Activated naive CD4-positive, alpha-beta T cell treated with anti-CD3 and anti-CD28 coated beads for 36 hours (primary cell): ENCODE results near the gene IZUMO4. TPM values are rescaled to one million over a fixed set of nuclear protein-coding genes. Genes with fewer than 3 reads are reported as not detected.

Experiments
- CTCF ChIA-PET: fragments of 350-600 bp; sonication (Branson Sonifier 250); formaldehyde crosslinking; loops from one replicate; lab custom pipeline; 2021; ENCODE audit warnings: antibody characterized with exemption; lab: Charles Lee
- DNase-seq: peaks from one replicate; pipeline ENCODE4 v3.0.0-alpha.2; 2020
- H3K27ac Mint-ChIP-seq: one replicate; pipeline ENCODE4 v1.8.0; 2021; ENCODE audit warnings: mild to moderate bottlenecking, mixed read lengths
- H3K27me3 Mint-ChIP-seq: one replicate; pipeline ENCODE4 v1.8.0; 2021; ENCODE audit warnings: low read depth, mixed read lengths
- H3K36me3 Mint-ChIP-seq: one replicate; pipeline ENCODE4 v1.8.0; 2021; ENCODE audit warnings: low read depth, mixed read lengths
- H3K4me1 Mint-ChIP-seq: one replicate; pipeline ENCODE4 v1.8.0; 2021; ENCODE audit warnings: low read depth, mixed read lengths
- H3K4me3 Mint-ChIP-seq: one replicate; pipeline ENCODE4 v1.8.0; 2021; ENCODE audit warnings: mild to moderate bottlenecking, moderate library complexity, mixed read lengths
- H3K9me3 Mint-ChIP-seq: one replicate; pipeline ENCODE4 v1.8.0; 2021; ENCODE audit warnings: mixed read lengths
- intact Hi-C: fragments of 100-400 bp; cut with micrococcal nuclease; formaldehyde crosslinking; loops from one replicate; pipeline ENCODE4 v1.15.1; 2023
- total RNA-seq, 2 experiments: library from RNA; stranded (reverse); gene quantifications; one replicate each; pipeline ENCODE4 v1.2.3, GENCODE V29; 2021

Gene IZUMO4
- total RNA-seq, 2 experiments from 2014 or later = 13.1 to 14.2 TPM

- no peaks in the 10 kb centered on the region for H3K4me1 Mint-ChIP-seq
- H3K4me3 Mint-ChIP-seq = no peak overlapping the region
- intact Hi-C loops = no loop called here
- DNase-seq = no peak
- H3K27ac Mint-ChIP-seq = no peak overlapping the region
- no peaks in the 10 kb centered on the region for H3K27me3 Mint-ChIP-seq
- CTCF ChIA-PET = no interaction called here
- H3K36me3 Mint-ChIP-seq = peaks cover 23% of the 10 kb centered on the region
- H3K9me3 Mint-ChIP-seq = no peaks in the 10 kb centered on the region
Measured at GRCh38 chr19:2116507-2116906, 19.8 kb downstream of the IZUMO4 start.

- intact Hi-C loops = no loop called here
- H3K9me3 Mint-ChIP-seq = no peaks in the 10 kb centered on the region
- no peaks in the 10 kb centered on the region for H3K4me1 Mint-ChIP-seq
- no peaks in the 10 kb centered on the region for H3K27me3 Mint-ChIP-seq
- no peak for DNase-seq
- peaks cover 21% of the 10 kb centered on the region for H3K36me3 Mint-ChIP-seq
- H3K4me3 Mint-ChIP-seq = no peak overlapping the region
- H3K27ac Mint-ChIP-seq = no peak overlapping the region
- CTCF ChIA-PET = no interaction called here
Measured at GRCh38 chr19:2117215-2117960, 20.7 kb downstream of the IZUMO4 start.

- DNase-seq = no peak
- Mint-ChIP-seq H3K4me1 (no peaks in the 10 kb centered on the region), H3K27me3 (no peaks in the 10 kb centered on the region), H3K9me3 (no peaks in the 10 kb centered on the region), H3K36me3 (peaks cover 20% of the 10 kb centered on the region), H3K4me3 (no peak overlapping the region), H3K27ac (no peak overlapping the region)
- CTCF ChIA-PET = no interaction called here
- intact Hi-C loops = no loop called here
Measured at GRCh38 chr19:2118438-2118837, 21.7 kb downstream of the IZUMO4 start.

- Mint-ChIP-seq H3K36me3 (peaks cover 14% of the 10 kb centered on the region), H3K4me3 (no peak overlapping the region), H3K27ac (no peak overlapping the region), H3K4me1 (no peaks in the 10 kb centered on the region), H3K27me3 (no peaks in the 10 kb centered on the region), H3K9me3 (no peaks in the 10 kb centered on the region)
- intact Hi-C loops = no loop called here
- DNase-seq = no peak
- CTCF ChIA-PET = interaction anchor here (0.6 kb wide), 2 partner anchors 22 to 27 kb away, joined by 5 read pairs; no protein-coding TSS in a partner anchor
Measured at GRCh38 chr19:2119921-2120785, 23.4 kb downstream of the IZUMO4 start.

GRCh38 chr19:2120821-2121220, 24.1 kb downstream of the IZUMO4 start:
- no peak for DNase-seq
- CTCF ChIA-PET = interaction anchor here (0.6 kb wide), 2 partner anchors 21 to 27 kb away, joined by 5 read pairs; no protein-coding TSS in a partner anchor
- H3K4me3 Mint-ChIP-seq = no peak overlapping the region
- H3K27me3 Mint-ChIP-seq = no peaks in the 10 kb centered on the region
- no peak overlapping the region for H3K27ac Mint-ChIP-seq
- H3K4me1 Mint-ChIP-seq = no peaks in the 10 kb centered on the region
- intact Hi-C loops = no loop called here
- H3K9me3 Mint-ChIP-seq = no peaks in the 10 kb centered on the region
- peaks cover 14% of the 10 kb centered on the region for H3K36me3 Mint-ChIP-seq

GRCh38 chr19:2121416-2122051, 24.8 kb downstream of the IZUMO4 start:
- CTCF ChIA-PET = no interaction called here
- H3K9me3 Mint-ChIP-seq = no peaks in the 10 kb centered on the region
- no peak for DNase-seq
- no peaks in the 10 kb centered on the region for H3K27me3 Mint-ChIP-seq
- H3K4me1 Mint-ChIP-seq = no peaks in the 10 kb centered on the region
- peaks cover 15% of the 10 kb centered on the region for H3K36me3 Mint-ChIP-seq
- H3K4me3 Mint-ChIP-seq = no peak overlapping the region
- no peak overlapping the region for H3K27ac Mint-ChIP-seq
- intact Hi-C loops = no loop called here

- no peaks in the 10 kb centered on the region for H3K4me1 Mint-ChIP-seq
Measured at GRCh38 chr19:2122251-2122650, 25.5 kb downstream of the IZUMO4 start.

GRCh38 chr19:2122982-2123381, 26.3 kb downstream of the IZUMO4 start:
- no peaks in the 10 kb centered on the region for H3K27me3 Mint-ChIP-seq
- no peak overlapping the region for H3K4me3 Mint-ChIP-seq
- H3K27ac Mint-ChIP-seq = no peak overlapping the region
- peaks cover 12% of the 10 kb centered on the region for H3K36me3 Mint-ChIP-seq
- CTCF ChIA-PET = no interaction called here
- H3K9me3 Mint-ChIP-seq = no peaks in the 10 kb centered on the region
- DNase-seq = no peak
- intact Hi-C loops = no loop called here
- H3K4me1 Mint-ChIP-seq = no peaks in the 10 kb centered on the region

More at GRCh38 chr19:2122251-2122650, 25.5 kb downstream of the IZUMO4 start:
- H3K4me3 Mint-ChIP-seq = no peak overlapping the region
- peaks cover 15% of the 10 kb centered on the region for H3K36me3 Mint-ChIP-seq
- intact Hi-C loops = no loop called here
- H3K27ac Mint-ChIP-seq = no peak overlapping the region
- no peaks in the 10 kb centered on the region for H3K9me3 Mint-ChIP-seq
- no peak for DNase-seq
- CTCF ChIA-PET = no interaction called here
- no peaks in the 10 kb centered on the region for H3K27me3 Mint-ChIP-seq

GRCh38 chr19:2123682-2124387, 27.1 kb downstream of the IZUMO4 start:
- H3K27ac Mint-ChIP-seq = no peak overlapping the region
- H3K36me3 Mint-ChIP-seq = peaks cover 11% of the 10 kb centered on the region
- peak; percentile 23 for DNase-seq
- no peak overlapping the region for H3K4me3 Mint-ChIP-seq
- H3K9me3 Mint-ChIP-seq = no peaks in the 10 kb centered on the region
- intact Hi-C loops = no loop called here
- no peaks in the 10 kb centered on the region for H3K4me1 Mint-ChIP-seq
- CTCF ChIA-PET = no interaction called here
- no peaks in the 10 kb centered on the region for H3K27me3 Mint-ChIP-seq

- DNase-seq = no peak
- H3K27me3 Mint-ChIP-seq = no peaks in the 10 kb centered on the region
- no peaks in the 10 kb centered on the region for H3K9me3 Mint-ChIP-seq
- H3K27ac Mint-ChIP-seq = no peak overlapping the region
- peaks cover 3% of the 10 kb centered on the region for H3K36me3 Mint-ChIP-seq
- H3K4me1 Mint-ChIP-seq = no peaks in the 10 kb centered on the region
- H3K4me3 Mint-ChIP-seq = no peak overlapping the region
- CTCF ChIA-PET = no interaction called here
- intact Hi-C loops = no loop called here
Measured at GRCh38 chr19:2126879-2127518, 30.3 kb downstream of the IZUMO4 start.

- CTCF ChIA-PET = no interaction called here
- no peaks in the 10 kb centered on the region for H3K4me1 Mint-ChIP-seq
- no peak overlapping the region for H3K4me3 Mint-ChIP-seq
- H3K27me3 Mint-ChIP-seq = no peaks in the 10 kb centered on the region
- intact Hi-C loops = no loop called here
- peaks cover 4% of the 10 kb centered on the region for H3K36me3 Mint-ChIP-seq
- no peaks in the 10 kb centered on the region for H3K9me3 Mint-ChIP-seq
- DNase-seq = no peak
- no peak overlapping the region for H3K27ac Mint-ChIP-seq
Measured at GRCh38 chr19:2127758-2128157, 31.0 kb downstream of the IZUMO4 start.
